ENCODE data around the gene RNF125.
A peak's percentile ranks its signal among the peaks of the same experiment; 100 is the strongest.
"Not testable (repeated sequence)": the region's sequence is repeated elsewhere in the genome, so short reads cannot be mapped to it uniquely, and the experiment has no call there.

RNF125 gene

GRCh38 chr18:32026491-32027086 lies 8.0 kb downstream of the RNF125 start:
- DNase-seq: no peak

GRCh38 chr18:32029558-32029957 lies 10.9 kb downstream of the RNF125 start:
- no peak for DNase-seq

DNA sequence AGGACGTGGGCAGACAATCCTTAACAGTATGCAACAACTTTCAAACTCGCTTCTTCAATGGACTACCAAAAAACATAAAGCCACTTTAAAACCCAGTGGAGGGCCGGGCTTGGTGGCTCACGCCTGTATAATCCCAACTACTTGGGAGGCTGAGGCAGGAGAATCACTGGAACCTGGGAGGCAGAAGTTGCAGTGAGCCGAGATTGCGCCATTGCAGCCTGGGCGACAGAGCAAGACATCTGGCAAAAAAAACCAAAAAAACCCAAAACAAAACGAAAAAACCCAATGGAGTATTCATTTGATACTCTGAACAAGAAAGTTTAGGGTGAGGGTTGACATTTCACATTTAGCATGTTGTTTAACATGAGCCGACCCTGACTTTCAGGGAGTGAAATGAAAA lies 14.0 kb downstream of the RNF125 start:
- no peak for DNase-seq

DNA sequence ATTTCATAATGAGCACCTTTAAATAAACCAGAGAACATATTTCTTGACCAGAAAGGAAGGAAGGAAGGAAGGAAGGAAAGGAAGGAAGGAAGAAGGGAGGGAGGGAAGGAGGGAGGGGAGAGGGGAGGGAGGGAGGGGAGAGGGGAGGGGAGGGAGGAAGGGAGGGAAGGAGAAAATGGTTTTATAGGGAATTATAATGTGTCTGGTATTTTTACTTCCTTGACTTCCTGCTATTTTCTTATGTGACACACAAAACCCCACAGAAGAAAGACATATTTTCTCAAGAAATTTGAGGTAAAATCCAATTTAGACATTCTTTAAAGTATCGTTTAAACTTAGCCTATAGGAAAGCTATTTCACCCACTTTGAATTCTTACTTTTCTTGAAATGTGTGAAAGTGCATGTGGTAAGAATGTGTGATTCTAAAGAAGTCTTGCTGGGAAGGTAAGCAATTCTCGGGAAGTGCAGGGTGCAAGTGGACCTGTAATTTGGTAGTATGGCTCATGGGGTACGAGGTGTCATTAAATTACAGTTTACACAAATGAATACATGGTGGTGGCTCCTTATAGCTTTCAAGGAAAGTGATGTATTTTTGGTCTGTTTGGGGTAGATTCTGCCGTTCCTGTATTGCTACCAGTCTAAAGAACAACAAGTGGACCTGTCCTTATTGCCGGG lies 18.0 kb downstream of the RNF125 start:
- DNase-seq: no peak

DNA sequence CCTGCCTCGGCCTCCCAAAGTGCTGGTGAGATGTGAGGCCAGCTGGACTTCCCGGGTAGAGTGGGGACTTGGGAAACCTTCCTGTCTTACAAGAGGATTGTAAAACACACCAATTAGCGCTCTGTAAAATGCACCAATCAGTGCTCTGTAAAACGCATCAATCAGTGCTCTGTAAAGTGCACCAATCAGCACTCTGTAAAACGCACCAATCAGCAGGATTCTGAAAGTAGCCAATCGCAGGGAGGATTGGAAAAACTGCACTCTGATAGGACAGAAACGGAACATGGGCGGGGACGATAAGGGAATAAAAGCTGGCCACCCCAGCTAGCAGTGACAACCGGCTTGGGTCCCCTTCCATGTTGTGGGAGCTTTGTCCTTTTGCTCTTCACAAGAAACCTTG lies 19.0 kb downstream of the RNF125 start:
- no peak for DNase-seq

DNA sequence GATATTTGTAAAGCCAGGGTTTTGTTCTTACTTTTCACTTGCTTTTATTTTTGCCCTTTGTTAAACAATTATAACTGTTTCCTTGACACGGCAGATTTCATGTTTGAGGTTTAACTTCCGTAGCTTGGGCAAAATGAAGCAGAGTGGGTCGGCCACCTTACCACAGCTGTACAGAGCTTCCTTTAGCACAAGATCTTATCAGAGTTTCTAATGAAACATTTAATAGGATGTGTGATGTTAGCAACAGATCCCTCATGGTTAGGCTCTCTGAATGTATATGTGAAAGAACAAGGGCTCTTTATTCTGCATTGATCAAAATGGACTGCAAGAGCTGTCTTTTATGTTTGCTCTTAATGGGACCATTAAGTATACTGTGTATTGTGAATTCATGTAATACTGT lies 22.3 kb downstream of the RNF125 start:
- DNase-seq: peak; percentile 27

DNA sequence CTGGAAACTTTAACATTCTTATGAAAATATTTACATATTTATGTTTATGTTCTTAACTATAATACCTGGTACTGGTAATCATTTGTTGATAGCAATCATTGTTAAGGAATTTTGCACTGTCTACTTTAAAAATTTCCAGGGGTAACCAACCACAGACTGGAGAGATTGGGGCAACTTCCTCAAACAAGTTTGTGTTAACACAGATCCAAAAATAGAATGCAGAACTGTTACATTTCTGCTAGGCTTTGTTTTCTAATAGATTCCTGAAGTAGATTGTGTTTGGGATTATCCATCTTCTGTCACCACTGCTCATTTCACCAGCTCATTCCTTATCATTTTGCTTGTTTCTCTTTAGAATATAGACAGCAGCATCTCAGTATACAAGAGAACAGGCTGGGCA lies 23.7 kb downstream of the RNF125 start:
- DNase-seq: no peak

DNA sequence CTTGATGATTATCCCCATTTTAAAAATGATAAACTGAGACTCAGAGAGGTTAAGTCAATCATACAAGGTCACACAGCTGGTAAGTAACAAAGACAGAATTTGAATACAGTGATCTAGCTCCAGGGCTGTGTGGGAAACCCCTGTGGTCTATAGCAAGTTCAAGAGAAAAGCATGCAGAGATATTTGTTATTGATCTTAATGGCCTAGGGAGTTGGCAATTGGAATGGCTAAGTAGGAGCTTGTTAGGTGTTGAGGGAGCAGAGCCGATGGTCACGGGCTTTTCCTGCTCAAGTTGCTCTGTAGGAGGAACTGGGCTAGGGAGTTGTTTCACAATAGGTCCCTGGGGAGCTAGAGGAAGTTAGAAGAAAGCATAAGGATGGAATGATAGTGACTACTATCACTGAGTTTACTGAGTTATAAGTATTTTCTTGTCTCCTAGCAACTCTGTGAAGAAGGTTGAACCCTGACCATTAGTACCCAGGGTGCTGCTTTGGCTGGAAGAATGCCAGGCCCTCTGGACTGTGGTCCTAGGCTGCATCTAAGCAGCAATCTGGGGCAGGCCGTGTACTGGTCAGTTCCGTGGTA lies 30.0 kb downstream of the RNF125 start:
- DNase-seq: no peak

DNA sequence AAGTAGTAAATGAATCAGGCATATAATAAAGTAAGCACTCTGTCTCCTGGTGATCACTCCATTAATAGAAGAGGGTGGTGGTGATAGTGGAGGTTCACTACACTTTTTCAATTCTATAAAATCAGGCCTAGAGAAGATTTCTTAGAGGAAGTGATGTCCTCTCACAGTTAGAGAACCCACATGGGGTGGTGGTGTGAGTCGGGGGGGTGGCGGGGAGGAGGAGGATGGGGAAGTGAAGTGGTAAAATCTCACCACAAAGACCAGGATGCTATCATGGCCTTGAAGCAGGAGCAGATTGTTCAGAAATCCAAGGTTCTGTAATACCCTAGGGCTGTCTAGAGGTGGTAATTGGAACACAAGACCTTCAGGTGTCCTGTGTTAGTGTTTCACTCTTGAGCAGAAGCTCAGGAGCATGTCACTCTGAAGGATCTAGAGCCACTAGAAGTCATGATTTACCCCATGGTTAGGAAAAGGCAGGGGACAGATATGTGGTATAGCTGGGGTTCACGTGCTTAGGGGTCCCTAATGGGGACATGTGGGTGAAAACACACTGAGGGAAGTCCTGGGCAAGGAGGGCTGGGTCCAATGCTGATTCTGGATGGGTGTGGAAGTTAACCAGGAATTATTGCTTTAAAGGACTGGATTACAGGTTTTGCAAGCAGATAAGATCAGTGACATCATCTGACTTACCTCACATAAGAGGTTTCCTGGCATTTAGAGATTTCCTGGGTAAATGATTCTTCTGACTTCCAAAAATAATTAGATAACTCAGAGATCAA lies 31.0 kb downstream of the RNF125 start:
- peak; percentile 29 for DNase-seq

DNA sequence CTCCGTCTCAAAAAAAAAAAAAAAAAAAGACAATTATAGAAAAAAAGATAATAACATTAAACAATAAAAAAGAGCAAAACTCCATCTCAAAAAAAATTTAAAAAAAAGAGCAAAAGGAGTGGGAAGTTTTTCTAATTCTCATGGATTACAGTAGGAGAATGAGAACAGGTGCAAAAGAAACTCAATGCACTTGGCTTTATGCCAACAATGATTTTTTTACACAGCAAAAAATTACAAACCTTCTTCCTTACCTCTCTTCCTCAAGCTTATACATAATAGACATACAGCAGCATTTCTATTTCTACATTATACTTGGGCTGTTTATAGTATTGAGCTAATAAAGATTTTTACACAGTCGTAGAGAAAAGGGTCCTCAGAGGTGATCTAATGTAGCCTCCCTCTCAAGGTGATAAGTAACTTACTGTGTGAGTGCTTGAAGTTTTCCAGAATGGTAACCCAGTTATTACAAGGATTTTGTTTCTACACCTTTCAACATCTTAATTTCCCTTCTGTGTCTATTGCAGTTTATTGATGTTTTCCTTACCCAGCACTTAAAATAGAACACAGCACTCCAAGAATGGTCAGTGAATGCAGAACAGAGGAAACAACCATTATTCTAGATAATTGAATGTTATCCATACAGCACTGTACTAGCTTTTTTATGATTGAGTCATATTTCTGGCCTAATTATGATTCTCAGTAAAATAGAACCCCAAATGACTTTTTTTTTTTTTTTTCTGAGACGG lies 38.2 kb downstream of the RNF125 start:
- no peak for DNase-seq

GRCh38 chr18:32057624-32058165 lies 39.1 kb downstream of the RNF125 start:
- DNase-seq: no peak

DNA sequence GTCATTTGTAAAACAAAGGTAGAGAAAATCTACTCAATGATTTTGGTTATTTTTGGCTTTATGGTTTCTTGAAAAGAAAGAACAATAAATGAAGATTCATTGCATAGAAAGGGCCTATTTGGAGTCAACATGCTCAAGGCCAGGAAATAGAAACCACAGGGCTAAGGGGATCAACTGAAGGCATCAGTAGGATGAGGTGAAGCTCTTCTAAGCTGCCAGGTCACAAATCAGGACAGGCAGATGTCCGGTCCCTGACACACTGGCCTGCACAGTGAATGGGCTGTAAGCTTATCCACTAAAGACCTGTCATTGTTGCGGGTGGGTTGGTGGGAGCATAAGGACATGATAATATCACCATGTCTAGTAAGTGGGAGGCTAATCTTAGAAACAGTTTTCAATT lies 41.4 kb downstream of the RNF125 start:
- DNase-seq: no peak

GRCh38 chr18:32067375-32068167 lies 48.9 kb downstream of the RNF125 start:
- no peak for DNase-seq

DNA sequence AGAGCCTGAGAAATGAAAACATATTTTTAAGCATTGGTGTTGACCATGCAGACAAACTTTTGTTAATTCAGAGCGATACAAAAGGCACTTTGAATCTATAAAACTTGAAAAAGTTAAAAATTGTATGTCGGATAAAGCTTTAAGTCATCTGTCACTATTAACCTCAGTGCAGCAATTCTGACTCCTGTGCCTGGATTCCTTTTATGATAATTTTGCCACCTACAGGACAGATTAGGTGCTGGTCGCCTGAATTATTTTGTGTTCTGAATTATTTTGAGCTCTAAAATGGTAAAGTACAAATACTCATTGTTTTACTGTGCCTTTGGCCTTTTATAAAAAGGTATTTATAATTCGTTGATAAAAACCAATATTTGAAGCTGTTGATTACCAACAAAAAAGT lies 53.7 kb downstream of the RNF125 start:
- DNase-seq: no peak

GRCh38 chr18:32074206-32074605 lies 55.6 kb downstream of the RNF125 start:
- DNase-seq: no peak

GRCh38 chr18:32078845-32079244 lies 60.2 kb downstream of the RNF125 start:
- DNase-seq: no peak

GRCh38 chr18:32081881-32082280 lies 63.3 kb downstream of the RNF125 start:
- DNase-seq: no peak

DNA sequence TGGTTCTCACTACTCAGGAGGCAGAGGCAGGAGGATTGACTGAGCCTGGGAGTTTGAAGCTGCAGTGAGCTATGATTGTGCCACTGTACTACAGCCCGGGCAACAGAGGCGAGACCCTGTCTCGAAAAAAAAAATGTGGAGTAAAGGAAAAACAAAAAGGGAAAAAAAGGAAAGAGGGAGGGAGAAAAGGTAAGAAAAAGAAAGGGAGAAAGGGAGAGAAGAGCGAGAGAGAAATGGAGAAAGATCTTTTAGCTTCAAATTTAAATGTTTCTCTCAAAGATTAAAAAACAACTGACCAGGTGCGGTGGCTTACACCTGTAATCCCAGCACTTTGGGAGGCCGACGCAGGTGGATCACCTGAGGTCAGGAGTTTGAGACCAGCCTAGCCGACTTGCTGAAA lies 65.2 kb downstream of the RNF125 start:
- no peak for DNase-seq

DNA sequence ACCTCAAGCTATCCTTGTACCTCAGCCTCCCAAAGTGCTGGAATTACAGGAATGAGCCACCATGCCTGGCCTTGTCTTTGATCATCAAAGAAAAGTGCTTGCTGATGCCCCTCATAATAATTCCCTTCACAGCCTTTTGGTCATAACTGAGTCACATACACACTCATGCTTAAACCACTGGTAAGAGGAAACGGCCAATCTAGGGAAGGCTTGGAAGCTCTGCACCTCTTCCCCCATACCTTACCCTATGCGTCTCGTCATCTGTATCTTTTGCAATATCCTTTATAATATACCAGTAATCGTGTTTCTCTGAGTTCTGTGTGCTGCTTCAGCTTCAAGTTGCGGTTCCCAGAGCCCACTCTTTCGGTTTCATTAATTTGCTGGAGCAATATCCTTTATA lies 68.3 kb downstream of the RNF125 start:
- no peak for DNase-seq

DNA sequence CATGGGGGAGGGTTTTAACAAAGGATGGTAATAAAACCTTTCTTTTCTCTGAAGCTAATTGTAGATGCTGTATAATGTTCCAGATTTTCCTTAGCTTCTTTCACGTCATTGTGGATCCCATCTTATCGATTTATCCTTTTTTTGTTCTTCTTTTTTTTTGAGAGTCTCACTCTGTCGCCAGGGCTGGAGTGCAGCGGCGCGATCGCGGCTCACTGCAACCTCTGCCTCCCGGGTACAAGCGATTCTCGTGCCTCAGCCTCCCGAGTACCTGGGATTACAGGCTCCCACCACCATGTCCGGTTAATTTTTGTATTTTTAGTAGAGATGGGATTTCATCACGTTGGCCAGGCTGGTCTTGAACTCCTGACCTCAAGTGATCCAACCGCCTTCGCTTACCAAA lies 72.2 kb downstream of the RNF125 start:
- not testable (repeated sequence) for DNase-seq

DNA sequence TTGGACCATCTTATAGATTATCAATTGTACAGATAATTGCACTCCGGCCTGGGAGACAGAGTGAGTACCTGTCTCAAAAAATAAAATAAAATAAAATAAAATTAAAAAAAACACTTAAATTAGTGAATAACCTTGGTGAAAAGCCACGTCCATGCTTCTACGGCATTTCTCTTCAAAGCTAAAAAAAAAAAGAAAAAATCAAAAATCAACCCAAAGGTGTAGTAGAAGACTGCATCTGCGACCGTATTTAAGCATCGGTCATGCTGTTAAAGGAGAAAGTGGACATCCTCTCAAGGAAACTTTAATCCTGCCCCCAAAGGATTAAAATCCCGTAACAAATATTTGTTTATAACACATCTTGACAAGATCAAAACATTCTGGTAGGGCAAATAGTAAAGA lies 72.7 kb downstream of the RNF125 start:
- DNase-seq: no peak
